Endothelial cell of umbilical vein (primary cell): Measurements from ENCODE around the gene ZNF664. TPM values are rescaled to one million over a fixed set of nuclear protein-coding genes. Genes with fewer than 3 reads are reported as not detected.

Experiments used
- BruUV-seq: library from RNA; stranded (reverse); fragments of 400-500 nt; replicated peaks from 2 replicates; lab custom pipeline; 2021; lab: Mats Ljungman, UMichigan
- CTCF ChIA-PET: fragments of 300-600, 350-600 bp; sonication (Branson Sonifier 250); formaldehyde crosslinking; loops from one replicate; lab custom pipeline; 2021; ENCODE audit warnings: antibody characterized with exemption, inconsistent platforms; lab: Charles Lee
- POLR2A ChIA-PET: fragments of 300-600, 350-600 bp; sonication (Branson Sonifier 250); formaldehyde crosslinking; loops from one replicate; lab custom pipeline; 2021; ENCODE audit warnings: antibody characterized with exemption, inconsistent platforms; lab: Charles Lee
- DNase-seq: peaks from one replicate; pipeline ENCODE4 v3.0.0-alpha.2; 2011; ENCODE audit warnings: low read depth, low spot score
- FAIRE-seq: peaks from 2 replicates; lab custom pipeline; 2011; peaks lifted over from hg19 to GRCh38; lab: Jason Lieb, UNC
- H2AFZ ChIP-seq: 2 replicates; pipeline ENCODE4 v1.6.0; 2012; ENCODE audit warnings: low read depth, low read length, control low read depth, inconsistent platforms
- H3K27ac ChIP-seq: 2 replicates; pipeline ENCODE4 v1.5.1; 2011; ENCODE audit warnings: low read depth, mild to moderate bottlenecking, control low read depth, low read length, moderate library complexity; ENCODE audit not compliant: insufficient read depth
- H3K27me3 ChIP-seq, 2 experiments: 2 replicates each; pipeline versions ENCODE4 v1.6.0 to v1.6.1; 2011; ENCODE audit warnings: low read length in 2 of 2, mixed read lengths in 1 of 2; ENCODE audit not compliant: control insufficient read depth in 2 of 2, insufficient read depth in 2 of 2
- H3K36me3 ChIP-seq, 2 experiments: 2 replicates in 1 of 2; 3 replicates in 1 of 2; pipeline ENCODE4 v1.5.1; 2011; ENCODE audit warnings: low read length in 2 of 2, mild to moderate bottlenecking in 1 of 2, moderate library complexity in 1 of 2; ENCODE audit not compliant: control insufficient read depth in 2 of 2, insufficient read depth in 2 of 2; ENCODE audit errors: extremely low read depth in 1 of 2
- H3K4me1 ChIP-seq: 3 replicates; pipeline ENCODE4 v1.5.1; 2011; ENCODE audit warnings: mild to moderate bottlenecking, low read length; ENCODE audit not compliant: control insufficient read depth, insufficient read depth; ENCODE audit errors: extremely low read depth
- H3K4me2 ChIP-seq: 2 replicates; pipeline ENCODE4 v1.6.1; 2011; ENCODE audit warnings: low read length, control low read depth, mixed read lengths; ENCODE audit not compliant: insufficient read depth
- H3K4me3 ChIP-seq, 3 experiments: fragments of 200-600 bp in 1 of 3; sonication (generic), shearing (Covaris generic) in 1 of 3; replicated peaks in 1 of 3; 2 replicates each; pipeline ENCODE4 v1.5.1; 2011 to 2016; ENCODE audit warnings: control low read depth in 3 of 3, low read length in 3 of 3, mild to moderate bottlenecking in 2 of 3, inconsistent platforms in 1 of 3, low read depth in 1 of 3, moderate library complexity in 1 of 3; ENCODE audit not compliant: insufficient read depth in 1 of 3
- H3K79me2 ChIP-seq: 2 replicates; pipeline ENCODE4 v1.6.0; 2012; ENCODE audit warnings: low read length, inconsistent platforms; ENCODE audit not compliant: control insufficient read depth, insufficient read depth
- H3K9ac ChIP-seq: replicated peaks from 2 replicates; pipeline ENCODE3; 2011; ENCODE audit warnings: low read length, control low read depth; ENCODE audit not compliant: insufficient read depth; ENCODE audit errors: extremely low read depth
- H3K9me1 ChIP-seq: replicated peaks from 3 replicates; pipeline ENCODE4 v1.6.0; 2011; ENCODE audit warnings: mild to moderate bottlenecking, low read length; ENCODE audit not compliant: control insufficient read depth, insufficient read depth; ENCODE audit errors: extremely low read depth
- H3K9me3 ChIP-seq: replicated peaks from 2 replicates; pipeline ENCODE4 v1.5.1; 2012; ENCODE audit warnings: low read length, inconsistent platforms; ENCODE audit not compliant: control insufficient read depth, insufficient read depth
- H4K20me1 ChIP-seq: replicated peaks from 2 replicates; pipeline ENCODE3; 2011; ENCODE audit warnings: mild to moderate bottlenecking, low read length; ENCODE audit not compliant: control insufficient read depth, insufficient read depth; ENCODE audit errors: extremely low read depth
- CTCF ChIP-seq, 2 donors: IDR thresholded peaks; 1 replicate in 1 of 2; 2 replicates in 1 of 2; pipeline ENCODE4 v1.5.1; 2011; ENCODE audit warnings: low read length in 2 of 2, mild to moderate bottlenecking in 2 of 2, moderate library complexity in 2 of 2, control low read depth in 1 of 2, inconsistent platforms in 1 of 2, low read depth in 1 of 2; ENCODE audit not compliant: insufficient read depth in 1 of 2; ENCODE audit errors: extremely low read depth in 1 of 2
- EZH2 ChIP-seq: IDR thresholded peaks from 2 replicates; pipeline ENCODE4 v1.6.1; 2012; ENCODE audit warnings: borderline replicate concordance, low read depth, mild to moderate bottlenecking, moderate library complexity, low read length, inconsistent platforms; ENCODE audit not compliant: severe bottlenecking
- FOS ChIP-seq: IDR thresholded peaks from 2 replicates; pipeline ENCODE4 v1.6.1; 2011; ENCODE audit warnings: mild to moderate bottlenecking, low read length, moderate library complexity, borderline replicate concordance; ENCODE audit not compliant: insufficient read depth
- GATA2 ChIP-seq: IDR thresholded peaks from 2 replicates; pipeline ENCODE4 v1.7.0; 2011; ENCODE audit warnings: low read depth, mild to moderate bottlenecking, moderate library complexity, mixed read lengths, low read length; ENCODE audit not compliant: insufficient read length, insufficient read depth
- JUN ChIP-seq: IDR thresholded peaks from 2 replicates; pipeline ENCODE4 v1.6.1; 2011; ENCODE audit warnings: borderline replicate concordance, low read depth; ENCODE audit not compliant: insufficient read length, insufficient read depth
- MAX ChIP-seq: IDR thresholded peaks from 2 replicates; pipeline ENCODE4 v1.6.1; 2011; ENCODE audit not compliant: insufficient read depth, insufficient read length
- POLR2A ChIP-seq: IDR thresholded peaks from 2 replicates; pipeline ENCODE4 v1.6.1; 2012; ENCODE audit warnings: low read depth, mild to moderate bottlenecking, control low read depth, low read length
- dilution Hi-C: fragments of 300-500 bp; cut with MboI; formaldehyde crosslinking; loops from one replicate; pipeline ENCODE4 v1.15.0; 2019; ENCODE audit warnings: low sequenced_read_pairs; ENCODE audit not compliant: extremely low pct_ligation_motif_present
- intact Hi-C: fragments of 100-400 bp; cut with micrococcal nuclease; formaldehyde crosslinking; loops from one replicate; pipeline ENCODE4 v1.10.0; 2022
- polyA plus RNA-seq, 4 experiments: library from polyadenylated mRNA; depleted of rRNA in 3 of 4; stranded (reverse) in 3 of 4; unstranded in 1 of 4; fragments of >200 nt; gene quantifications; 2 replicates each; pipeline versions ENCODE4 v1.2.1 to v1.2.3, GENCODE V29; 2011 to 2012; ENCODE audit warnings: missing spikeins in 1 of 4
- total RNA-seq: library from RNA; stranded (reverse); gene quantifications from 2 replicates; pipeline ENCODE4 v1.2.3, GENCODE V29; 2021

The ZNF664 gene
- total and polyA plus RNA-seq, 2 donors (not counting 3 experiments of a cell fraction or from before 2014, with no cell fraction given) = 29.8 to 71.3 TPM

GRCh38 chr12:124009781-124010180 is 36.8 kb downstream of the ZNF664 start:
- peaks cover 9 to 18% of the 10 kb centered on the region in 2 experiments for H3K36me3 ChIP-seq
- no peaks in the 10 kb centered on the region for H3K79me2 ChIP-seq

More at GRCh38 chr12:124009781-124010180, 36.8 kb downstream of the ZNF664 start:
- Histone ChIP-seq H4K20me1 (no peaks in the 10 kb centered on the region), H3K4me1 (no peaks in the 10 kb centered on the region), H3K27me3 (no peaks in the 10 kb centered on the region), H2AFZ (no peak overlapping the region), H3K9ac (no peak overlapping the region), H3K9me3 (no peaks in the 10 kb centered on the region), H3K27ac (no peak overlapping the region), H3K4me3 (no peak overlapping the region), H3K9me1 (no peaks in the 10 kb centered on the region), H3K4me2 (no peak overlapping the region)
- FAIRE-seq = no peak
- TF ChIP-seq FOS = no peak
- no peak for TF ChIP-seq GATA2
- TF ChIP-seq POLR2A = no peak
- TF ChIP-seq CTCF (IDR thresholded peaks at IDR 0.05; ENCODE audit: extremely low read depth in 1 of 2, insufficient read depth in 1 of 2, low read depth in 1 of 2, low read length in 2 of 2) = no peak
- TF ChIP-seq JUN = no peak
- TF ChIP-seq MAX = no peak
- TF ChIP-seq EZH2 = no peak
- dilution Hi-C loops = no loop called here
- ChIA-PET POLR2A (no interaction called here), CTCF (no interaction called here)
- intact Hi-C loops = no loop called here
- BruUV-seq = no TSS peak
- no peak for DNase-seq
